MCF 10A (cell line): ENCODE data around the gene GDF11. TPM values are rescaled to one million over a fixed set of nuclear protein-coding genes. Genes with fewer than 3 reads are reported as not detected.

Experiments
- BruUV-seq: library from RNA; stranded (reverse); fragments of 400-500 nt; replicated peaks from 2 replicates; lab custom pipeline; 2021; lab: Mats Ljungman, UMichigan
- CTCF ChIA-PET: fragments of 300-600 bp; sonication (Branson Sonifier 250); formaldehyde crosslinking; extraction: SDS; loops from one replicate; lab custom pipeline; 2021; ENCODE audit warnings: antibody characterized with exemption, inconsistent platforms; lab: Yijun Ruan, JAX
- POLR2A ChIA-PET: fragments of 300-600, 350-650 bp; sonication (Branson Sonifier 250); formaldehyde crosslinking; extraction: SDS; loops from one replicate; lab custom pipeline; 2020; ENCODE audit warnings: antibody characterized with exemption, inconsistent platforms; lab: Yijun Ruan, JAX
- DNase-seq: peaks from one replicate; pipeline ENCODE4 v3.0.0-alpha.2; 2018; ENCODE audit not compliant: unreplicated experiment
- H3K27ac Mint-ChIP-seq: one replicate; pipeline ENCODE4 v1.8.0; 2022; ENCODE audit warnings: mild to moderate bottlenecking, low read depth, mixed read lengths; ENCODE audit not compliant: unreplicated experiment
- H3K27me3 Mint-ChIP-seq: one replicate; pipeline ENCODE4 v1.8.0; 2022; ENCODE audit warnings: mixed read lengths; ENCODE audit not compliant: insufficient read depth, unreplicated experiment
- H3K36me3 Mint-ChIP-seq: one replicate; pipeline ENCODE4 v1.8.0; 2022; ENCODE audit warnings: mild to moderate bottlenecking, moderate library complexity, mixed read lengths; ENCODE audit not compliant: insufficient read depth, unreplicated experiment
- H3K4me1 Mint-ChIP-seq: one replicate; pipeline ENCODE4 v1.8.0; 2022; ENCODE audit warnings: mixed read lengths; ENCODE audit not compliant: insufficient read depth, unreplicated experiment
- H3K4me3 Mint-ChIP-seq: one replicate; pipeline ENCODE4 v1.8.0; 2022; ENCODE audit warnings: mild to moderate bottlenecking, moderate library complexity, mixed read lengths; ENCODE audit not compliant: unreplicated experiment
- H3K9me3 Mint-ChIP-seq: one replicate; pipeline ENCODE4 v1.8.0; 2022; ENCODE audit warnings: mixed read lengths; ENCODE audit not compliant: unreplicated experiment
- CTCF ChIP-seq: fragments of 200-600 bp; IDR thresholded peaks from one replicate; pipeline ENCODE4 v1.8.0; 2022; ENCODE audit warnings: antibody characterized with exemption, mild to moderate bottlenecking; ENCODE audit not compliant: unreplicated experiment
- intact Hi-C: fragments of 100-400 bp; cut with micrococcal nuclease; formaldehyde crosslinking; loops from 2 replicates; pipeline ENCODE4 v1.14.1; 2022
- total RNA-seq: library from RNA; stranded (reverse); gene quantifications from 2 replicates; pipeline ENCODE4 v1.2.3, GENCODE V29; 2022

GDF11 gene
- total RNA-seq, 1 experiment from 2014 or later = 1.9 TPM

GRCh38 chr12:55718015-55718414, 24.9 kb upstream of the GDF11 start:
- ChIA-PET POLR2A (interaction anchor here (2.4 kb wide), 1 partner anchor 10 kb away, joined by 5 read pairs; no protein-coding TSS in a partner anchor), CTCF (interaction anchor here (1.4 kb wide), 1 partner anchor 20 kb away, joined by 7 read pairs; no protein-coding TSS in a partner anchor)
- peaks cover 23% of the 10 kb centered on the region for H3K4me1 Mint-ChIP-seq

GRCh38 chr12:55718624-55719275, 24.2 kb upstream of the GDF11 start:
- intact Hi-C loops = no loop called here
- Mint-ChIP-seq H3K9me3 (no peaks in the 10 kb centered on the region), H3K4me3 (no peak overlapping the region), H3K4me1 (peaks cover 18% of the 10 kb centered on the region), H3K27me3 (no peaks in the 10 kb centered on the region), H3K36me3 (peaks cover 13% of the 10 kb centered on the region), H3K27ac (no peak overlapping the region)
- ChIA-PET POLR2A (interaction anchor here (1.1 kb wide), 1 partner anchor 99 kb away, joined by 3 read pairs; the partner anchor contains the start of genes ORMDL2 and SARNP), CTCF (interaction anchor here (0.6 to 1.1 kb wide), 4 partner anchors 108 to 542 kb away, joined by 3 to 5 read pairs (median 3); no protein-coding TSS in a partner anchor)
- no TSS peak for BruUV-seq
- DNase-seq = no peak
- no peak for TF ChIP-seq CTCF

More at GRCh38 chr12:55718015-55718414, 24.9 kb upstream of the GDF11 start:
- TF ChIP-seq CTCF = no peak
- no peak for DNase-seq
- no TSS peak for BruUV-seq
- Mint-ChIP-seq H3K9me3 (no peaks in the 10 kb centered on the region), H3K4me3 (peak overlapping the region; percentile 80), H3K27me3 (no peaks in the 10 kb centered on the region), H3K36me3 (peaks cover 8% of the 10 kb centered on the region), H3K27ac (no peak overlapping the region)
- intact Hi-C loops = no loop called here

GRCh38 chr12:55719371-55719770, 23.6 kb upstream of the GDF11 start:
- Mint-ChIP-seq H3K27ac (no peak overlapping the region), H3K9me3 (no peaks in the 10 kb centered on the region), H3K4me1 (peaks cover 15% of the 10 kb centered on the region), H3K36me3 (peaks cover 15% of the 10 kb centered on the region), H3K27me3 (no peaks in the 10 kb centered on the region), H3K4me3 (no peak overlapping the region)
- intact Hi-C loops = no loop called here
- no TSS peak for BruUV-seq
- no peak for TF ChIP-seq CTCF
- DNase-seq = no peak
- ChIA-PET CTCF (interaction anchor here (0.6 to 1.4 kb wide), 7 partner anchors 11 to 783 kb away, joined by 3 to 5 read pairs (median 3); no protein-coding TSS in a partner anchor), POLR2A (interaction anchor here (1.1 kb wide), 1 partner anchor 98 kb away, joined by 3 read pairs; the partner anchor contains the start of genes ORMDL2 and SARNP)

- H3K9me3 Mint-ChIP-seq = no peaks in the 10 kb centered on the region
- ChIA-PET CTCF (interaction anchor here (0.6 to 1.4 kb wide), 9 partner anchors 10 to 783 kb away, joined by 3 to 7 read pairs (median 3); no protein-coding TSS in a partner anchor), POLR2A (interaction anchor here (0.6 to 1.1 kb wide), 3 partner anchors 10 to 100 kb away, joined by 3 to 4 read pairs (median 3); partner anchors contain the start of genes ORMDL2 and SARNP)
- H3K4me1 Mint-ChIP-seq = peaks cover 15% of the 10 kb centered on the region
- no TSS peak for BruUV-seq
- TF ChIP-seq CTCF = no peak
- no peak for DNase-seq
- no peaks in the 10 kb centered on the region for H3K27me3 Mint-ChIP-seq
- no peak within 1 kb of the TSS for H3K4me3 Mint-ChIP-seq
- intact Hi-C loops = loop anchor here (2.0 kb wide), 1 partner anchor 101 kb away; no protein-coding TSS in a partner anchor
- H3K36me3 Mint-ChIP-seq = peaks cover 23% of the 10 kb centered on the region
- no peak within 1 kb of the TSS for H3K27ac Mint-ChIP-seq
These were observed 22.8 kb upstream of the GDF11 start, which contains the start of gene RDH5 for GRCh38 chr12:55720071-55720564. Gene RDH5, plus strand, starts transcription at chr12:55720393. Its CDS starts 792 bp downstream, at chr12:55721185.
